Upper lobe of right lung (tissue), 1 donor: ENCODE measurements around the gene SCGB1C1. TPM values are rescaled to one million over a fixed set of nuclear protein-coding genes. Genes with fewer than 3 reads are reported as not detected.

Experiments used
- ATAC-seq: fragments of 200-7000 bp; cut with Tn5 transposase; one replicate; pipeline ENCODE4 v1.9.1; 2020; ENCODE audit warnings: mild to moderate bottlenecking, moderate library complexity
- DNase-seq: peaks from one replicate; pipeline ENCODE4 v3.0.0-alpha.2; 2020
- H3K27ac ChIP-seq: fragments of 200-600 bp; one replicate; pipeline ENCODE4 v1.8.0; 2022
- H3K27me3 ChIP-seq: fragments of 200-600 bp; one replicate; pipeline ENCODE4 v1.8.0; 2022; ENCODE audit warnings: mild to moderate bottlenecking
- H3K36me3 ChIP-seq: fragments of 200-600 bp; one replicate; pipeline ENCODE4 v1.8.0; 2022
- H3K4me1 ChIP-seq: fragments of 200-600 bp; one replicate; pipeline ENCODE4 v1.8.0; 2022
- H3K4me3 ChIP-seq: fragments of 200-600 bp; one replicate; pipeline ENCODE4 v1.8.0; 2022; ENCODE audit warnings: mild to moderate bottlenecking
- H3K9me3 ChIP-seq: fragments of 200-600 bp; one replicate; pipeline ENCODE4 v1.8.0; 2022
- intact Hi-C: fragments of 100-400 bp; cut with DNase I; formaldehyde crosslinking; loops from one replicate; pipeline ENCODE4 v1.11.0; 2022
- total RNA-seq: library from RNA; stranded (reverse); fragmentation: NEBNext Ultra II Directional; extraction: Animal tissue kit (Norgen Biotek cat#: 25700); gene quantifications from one replicate; pipeline ENCODE4 v1.2.1, GENCODE V29; 2021
- TF ChIP-seq, protein P1 (sequence below): fragments of 200-600 bp; IDR thresholded peaks from one replicate; pipeline ENCODE4 v1.8.0; 2022; ENCODE audit warnings: antibody characterized with exemption
- donor health status: DM: no; HTN: yes; CAD: no; lungs with severe emphysema.

SCGB1C1 gene
- total RNA-seq, 1 donor from 2014 or later, result not detected

DNA sequence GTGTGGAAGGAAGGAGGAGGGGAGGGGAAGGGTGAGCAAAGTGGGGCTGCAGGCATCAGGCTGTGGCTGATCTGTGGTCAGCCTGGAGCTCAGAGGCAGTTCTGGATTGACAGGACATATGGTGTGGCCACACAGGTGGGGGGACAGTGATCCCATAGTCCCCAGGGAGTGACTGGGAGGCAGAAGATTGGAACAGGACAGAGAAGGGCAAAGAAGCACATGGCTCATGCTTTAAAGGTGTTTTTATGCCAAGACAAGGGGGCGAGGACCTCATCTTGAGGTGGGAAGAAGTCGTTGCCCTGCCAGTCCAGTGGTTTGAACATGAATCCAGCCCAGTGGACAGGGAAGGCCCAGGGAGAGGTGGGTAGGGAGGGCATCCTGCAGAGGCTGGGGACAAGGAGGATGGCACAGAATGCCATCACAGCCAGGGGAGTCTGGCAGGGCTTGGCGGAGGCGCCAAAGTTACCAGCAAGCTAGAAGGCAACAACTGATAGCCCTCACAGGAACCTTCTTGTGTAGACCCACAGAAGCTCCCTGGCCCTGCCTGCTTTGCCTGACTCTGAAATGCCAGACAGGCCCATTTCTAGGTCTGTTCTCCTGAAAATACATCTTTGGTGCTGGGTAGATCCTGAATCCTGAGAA lies 11.2 kb downstream of the SCGB1C1 start:
- no peak for ATAC-seq

DNA sequence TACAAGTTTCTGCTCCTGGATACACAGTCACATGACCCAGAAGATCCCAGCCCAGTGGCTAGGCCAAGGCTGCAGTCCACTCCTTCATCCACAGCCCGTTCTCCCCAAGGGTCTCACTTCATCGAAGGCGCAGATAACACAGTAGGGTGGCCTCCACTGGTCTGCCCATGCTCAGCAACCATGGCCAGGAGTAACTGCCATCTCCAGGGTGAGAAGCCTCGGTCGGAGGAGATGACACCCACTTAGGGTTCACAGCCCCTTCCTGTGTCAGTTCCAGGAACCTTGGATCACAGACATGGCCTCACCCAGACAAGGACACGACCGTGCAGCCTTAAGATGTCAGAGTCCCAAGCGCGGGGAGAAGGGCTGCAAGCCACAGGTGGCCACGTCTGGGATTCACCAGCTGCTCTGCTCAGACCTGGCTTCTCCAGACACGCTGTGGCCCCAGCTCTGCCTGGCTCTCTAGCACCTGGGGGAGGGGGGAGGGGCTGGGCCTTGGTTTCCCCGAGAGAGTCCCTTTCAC lies 11.8 kb downstream of the SCGB1C1 start:
- Histone ChIP-seq H3K36me3 (peaks cover 37% of the 10 kb centered on the region), H3K27me3 (no peaks in the 10 kb centered on the region), H3K4me3 (no peak overlapping the region), H3K4me1 (peaks cover 22% of the 10 kb centered on the region), H3K9me3 (no peaks in the 10 kb centered on the region), H3K27ac (no peak overlapping the region)
- ATAC-seq, result no peak
- DNase-seq, result peak; percentile 55
- intact Hi-C loops, result no loop called here
- TF ChIP-seq, protein P1, sequence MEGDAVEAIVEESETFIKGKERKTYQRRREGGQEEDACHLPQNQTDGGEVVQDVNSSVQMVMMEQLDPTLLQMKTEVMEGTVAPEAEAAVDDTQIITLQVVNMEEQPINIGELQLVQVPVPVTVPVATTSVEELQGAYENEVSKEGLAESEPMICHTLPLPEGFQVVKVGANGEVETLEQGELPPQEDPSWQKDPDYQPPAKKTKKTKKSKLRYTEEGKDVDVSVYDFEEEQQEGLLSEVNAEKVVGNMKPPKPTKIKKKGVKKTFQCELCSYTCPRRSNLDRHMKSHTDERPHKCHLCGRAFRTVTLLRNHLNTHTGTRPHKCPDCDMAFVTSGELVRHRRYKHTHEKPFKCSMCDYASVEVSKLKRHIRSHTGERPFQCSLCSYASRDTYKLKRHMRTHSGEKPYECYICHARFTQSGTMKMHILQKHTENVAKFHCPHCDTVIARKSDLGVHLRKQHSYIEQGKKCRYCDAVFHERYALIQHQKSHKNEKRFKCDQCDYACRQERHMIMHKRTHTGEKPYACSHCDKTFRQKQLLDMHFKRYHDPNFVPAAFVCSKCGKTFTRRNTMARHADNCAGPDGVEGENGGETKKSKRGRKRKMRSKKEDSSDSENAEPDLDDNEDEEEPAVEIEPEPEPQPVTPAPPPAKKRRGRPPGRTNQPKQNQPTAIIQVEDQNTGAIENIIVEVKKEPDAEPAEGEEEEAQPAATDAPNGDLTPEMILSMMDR, result no peak

More for the DNA sequence above, 11.2 kb downstream of the SCGB1C1 start:
- peak; percentile 52 for DNase-seq
- TF ChIP-seq, protein P1, result no peak
- no peak overlapping the region for H3K4me3 ChIP-seq
- H3K36me3 ChIP-seq, result peaks cover 35% of the 10 kb centered on the region
- intact Hi-C loops, result no loop called here
- peaks cover 16% of the 10 kb centered on the region for H3K4me1 ChIP-seq
- no peaks in the 10 kb centered on the region for H3K9me3 ChIP-seq
- no peaks in the 10 kb centered on the region for H3K27me3 ChIP-seq
- no peak overlapping the region for H3K27ac ChIP-seq

DNA sequence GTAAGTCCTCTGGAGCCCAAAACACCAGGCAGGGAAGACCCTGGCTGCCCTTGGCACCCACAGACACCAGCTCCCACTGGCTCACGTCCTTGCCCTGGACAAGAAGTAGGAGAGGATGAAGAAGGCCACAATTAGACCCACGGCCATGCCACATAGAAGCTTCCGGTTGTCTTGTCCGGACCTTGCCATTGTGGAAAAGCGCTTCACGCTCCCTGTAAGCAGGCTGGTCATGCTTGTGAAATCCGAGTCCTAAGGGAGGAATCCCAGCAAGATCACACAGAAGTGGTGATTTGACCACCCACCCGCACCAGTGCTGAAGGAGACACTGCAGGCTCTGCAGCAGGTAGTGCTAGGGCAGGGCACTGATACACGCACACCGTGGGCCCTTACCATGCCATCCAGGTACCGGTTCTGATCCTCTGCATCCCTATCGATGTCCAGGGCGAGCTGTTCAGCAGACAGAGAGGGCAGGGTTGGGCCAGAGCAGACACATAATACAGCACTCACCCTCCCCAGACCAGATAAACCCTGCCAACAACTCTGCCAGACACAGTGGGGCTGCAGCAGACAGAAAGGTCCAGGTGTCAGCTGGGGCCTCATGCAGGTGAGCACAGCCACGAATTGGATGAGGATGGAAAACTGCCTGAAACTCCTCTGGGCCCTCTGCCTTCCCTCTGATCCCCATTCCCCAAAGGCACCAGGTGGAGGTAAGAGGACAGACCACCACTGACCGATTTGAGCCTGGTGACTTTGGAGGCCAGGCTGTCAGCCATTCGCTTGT lies 12.5 kb downstream of the SCGB1C1 start:
- intact Hi-C loops, result no loop called here
- H3K36me3 ChIP-seq, result peaks cover 44% of the 10 kb centered on the region
- no peaks in the 10 kb centered on the region for H3K9me3 ChIP-seq
- peak overlapping the region; percentile 88 for H3K4me3 ChIP-seq
- no peaks in the 10 kb centered on the region for H3K27me3 ChIP-seq
- H3K27ac ChIP-seq, result no peak overlapping the region
- peak; percentile 50 for DNase-seq
- TF ChIP-seq, protein P1, result no peak
- peaks cover 30% of the 10 kb centered on the region for H3K4me1 ChIP-seq
- no peak for ATAC-seq

DNA sequence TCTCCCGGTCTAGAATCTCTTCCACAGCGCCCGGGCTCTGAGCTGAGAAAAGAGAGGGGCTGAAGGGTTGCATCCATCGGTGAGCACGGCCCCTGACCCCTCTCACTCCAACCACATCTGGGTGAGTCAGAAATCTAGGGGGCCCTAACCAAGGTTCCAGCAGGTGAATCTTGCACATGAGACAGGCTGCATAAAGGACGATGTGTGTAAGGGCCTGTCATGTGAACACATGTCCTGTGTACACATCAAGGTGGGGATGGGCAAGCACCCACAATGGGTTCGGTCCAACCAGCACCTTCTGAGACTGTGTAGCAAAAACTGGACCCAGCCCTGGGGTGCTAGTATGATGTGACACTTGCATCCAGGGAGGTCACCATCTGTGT lies 13.1 kb downstream of the SCGB1C1 start:
- H3K9me3 ChIP-seq, result no peaks in the 10 kb centered on the region
- TF ChIP-seq, protein P1, result no peak
- intact Hi-C loops, result no loop called here
- peaks cover 35% of the 10 kb centered on the region for H3K4me1 ChIP-seq
- H3K4me3 ChIP-seq, result peak overlapping the region; percentile 88
- peaks cover 44% of the 10 kb centered on the region for H3K36me3 ChIP-seq
- H3K27me3 ChIP-seq, result no peaks in the 10 kb centered on the region
- DNase-seq (peak; percentile 46), ATAC-seq (no peak)
- H3K27ac ChIP-seq, result peak overlapping the region; percentile 99

DNA sequence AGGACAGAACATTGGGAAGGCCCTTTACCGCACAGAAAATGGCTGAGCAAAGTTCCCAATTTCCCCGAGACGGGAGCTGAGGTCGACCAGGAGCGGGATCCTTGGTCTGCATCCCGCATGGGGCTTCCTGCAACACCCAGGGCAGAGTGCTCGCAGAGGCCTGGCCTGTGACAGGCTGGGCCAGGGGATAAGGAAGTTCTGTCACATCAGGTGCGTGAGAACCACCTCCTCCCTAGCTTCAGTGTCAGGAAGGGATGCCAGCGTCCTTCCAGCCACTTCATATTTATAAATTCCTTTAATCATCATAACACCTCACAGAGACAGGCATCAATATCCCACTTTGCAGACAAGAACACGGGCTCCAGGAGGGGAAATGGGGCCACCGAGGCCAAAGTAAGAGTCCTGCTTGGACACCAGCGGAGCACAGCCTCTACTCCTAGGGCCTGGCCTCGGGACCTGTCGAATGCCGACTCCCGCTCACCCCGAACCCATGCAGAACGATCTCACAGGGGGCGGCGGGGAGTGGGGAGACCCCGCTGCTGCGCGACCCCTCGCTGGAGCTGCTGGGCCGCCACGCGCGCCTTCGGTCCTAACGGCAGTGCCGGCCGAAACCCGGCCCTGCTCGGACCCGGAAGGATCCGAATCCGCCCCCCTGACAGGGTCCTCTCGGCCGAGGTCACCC lies 13.8 kb downstream of the SCGB1C1 start:
- peaks cover 35% of the 10 kb centered on the region for H3K4me1 ChIP-seq
- peak; percentile 0 for ATAC-seq
- no peaks in the 10 kb centered on the region for H3K9me3 ChIP-seq
- H3K27ac ChIP-seq, result peak overlapping the region; percentile 99
- no peaks in the 10 kb centered on the region for H3K27me3 ChIP-seq
- peak; percentile 69 for DNase-seq
- H3K36me3 ChIP-seq, result peaks cover 47% of the 10 kb centered on the region
- intact Hi-C loops, result no loop called here
- TF ChIP-seq, protein P1, result no peak
- peak overlapping the region; percentile 88 for H3K4me3 ChIP-seq
